HEK293 (cell line): ENCODE measurements around the gene HEPHL1.

Source experiments
- CTCF ChIA-PET: fragments of 350-600 bp; formaldehyde crosslinking; extraction: SDS; loops from one replicate; lab custom pipeline; 2021; ENCODE audit warnings: antibody characterized with exemption; lab: Yijun Ruan, JAX
- POLR2A ChIA-PET: fragments of 300-600 bp; formaldehyde crosslinking; extraction: SDS; loops from one replicate; lab custom pipeline; 2020; ENCODE audit warnings: antibody characterized with exemption, inconsistent platforms; lab: Yijun Ruan, JAX
- H3K27ac ChIP-seq: fragments of 200-500 bp; sonication (Bioruptor generic); 2 replicates; pipeline ENCODE4 v1.5.1; 2014; ENCODE audit warnings: low read depth, low read length, control low read depth, inconsistent platforms; ENCODE audit errors: extremely low read depth
- H3K36me3 ChIP-seq, 2 experiments: fragments of 200-500 bp in 1 of 2; sonication (Bioruptor generic) in 1 of 2; 1 replicate in 1 of 2; 2 replicates in 1 of 2; pipeline ENCODE4 v1.5.1; 2014 to 2017; ENCODE audit warnings: inconsistent platforms in 2 of 2, low read length in 2 of 2; ENCODE audit not compliant: control insufficient read depth in 2 of 2, insufficient read depth in 1 of 2
- H3K4me1 ChIP-seq: fragments of 200-500 bp; sonication (Bioruptor generic); 2 replicates; pipeline ENCODE4 v1.5.1; 2014; ENCODE audit warnings: mild to moderate bottlenecking, low read length, inconsistent platforms; ENCODE audit not compliant: control insufficient read depth, insufficient read depth
- H3K4me3 ChIP-seq: 2 replicates; pipeline ENCODE4 v1.5.1; 2011; ENCODE audit warnings: low read depth, mild to moderate bottlenecking, control low read depth, low read length, moderate library complexity
- H3K9me3 ChIP-seq: fragments of 200-500 bp; sonication (Bioruptor generic); 2 replicates; pipeline ENCODE4 v1.5.1; 2014; ENCODE audit warnings: low read depth, low read length, inconsistent platforms; ENCODE audit not compliant: control insufficient read depth, insufficient read depth
- AEBP2 ChIP-seq: fragments of 450-650 bp; formaldehyde crosslinking; IDR thresholded peaks from 2 replicates; pipeline ENCODE4 v1.5.1; 2016; ENCODE audit warnings: missing biosample characterization, missing genetic modification characterization, borderline replicate concordance
- GLI4 ChIP-seq: fragments of 450-650 bp; formaldehyde crosslinking; IDR thresholded peaks from 2 replicates; pipeline ENCODE4 v1.5.1; 2016; ENCODE audit warnings: missing biosample characterization, missing genetic modification characterization
- KLF8 ChIP-seq: fragments of 450-650 bp; formaldehyde crosslinking; IDR thresholded peaks from 2 replicates; pipeline ENCODE4 v1.5.1; 2016; ENCODE audit warnings: missing biosample characterization, missing genetic modification characterization
- REST ChIP-seq: fragments of 450-650 bp; formaldehyde crosslinking; IDR thresholded peaks from 2 replicates; pipeline ENCODE4 v1.5.1; 2016; ENCODE audit warnings: missing biosample characterization, missing genetic modification characterization
- SCRT2 ChIP-seq: fragments of 450-650 bp; formaldehyde crosslinking; IDR thresholded peaks from 2 replicates; pipeline ENCODE4 v1.5.1; 2016; ENCODE audit warnings: missing biosample characterization, missing genetic modification characterization
- SP3 ChIP-seq: fragments of 450-650 bp; formaldehyde crosslinking; IDR thresholded peaks from 2 replicates; pipeline ENCODE4 v1.5.1; 2016; ENCODE audit warnings: missing biosample characterization, missing genetic modification characterization
- ZBTB1 ChIP-seq: fragments of 450-650 bp; formaldehyde crosslinking; IDR thresholded peaks from 2 replicates; pipeline ENCODE4 v1.5.1; 2016; ENCODE audit warnings: missing biosample characterization, missing genetic modification characterization
- ZBTB20 ChIP-seq: fragments of 450-650 bp; formaldehyde crosslinking; IDR thresholded peaks from 2 replicates; pipeline ENCODE4 v1.5.1; 2016; ENCODE audit warnings: missing biosample characterization, missing genetic modification characterization
- ZBTB26 ChIP-seq: fragments of 450-650 bp; formaldehyde crosslinking; optimal IDR thresholded peaks from 2 replicates; pipeline ENCODE3; 2016; ENCODE audit warnings: missing biosample characterization, mild to moderate bottlenecking, missing genetic modification characterization
- ZNF175 ChIP-seq: fragments of 450-650 bp; formaldehyde crosslinking; IDR thresholded peaks from 2 replicates; pipeline ENCODE4 v1.5.1; 2016; ENCODE audit warnings: missing biosample characterization, missing genetic modification characterization
- ZNF19 ChIP-seq: fragments of 450-650 bp; formaldehyde crosslinking; IDR thresholded peaks from 2 replicates; pipeline ENCODE4; 2016; ENCODE audit warnings: missing biosample characterization, missing genetic modification characterization, low read depth
- ZNF2 ChIP-seq: fragments of 450-650 bp; formaldehyde crosslinking; IDR thresholded peaks from 2 replicates; pipeline ENCODE4 v1.5.1; 2016; ENCODE audit warnings: missing biosample characterization, missing genetic modification characterization
- ZNF223 ChIP-seq: fragments of 450-650 bp; formaldehyde crosslinking; IDR thresholded peaks from 2 replicates; pipeline ENCODE4 v1.5.1; 2016; ENCODE audit warnings: missing biosample characterization, missing genetic modification characterization
- ZNF350 ChIP-seq: fragments of 450-650 bp; formaldehyde crosslinking; IDR thresholded peaks from 2 replicates; pipeline ENCODE4 v1.5.0; 2017; ENCODE audit warnings: missing biosample characterization, mild to moderate bottlenecking, missing genetic modification characterization
- ZNF426 ChIP-seq: fragments of 450-650 bp; formaldehyde crosslinking; IDR thresholded peaks from 2 replicates; pipeline ENCODE4 v1.5.1; 2017; ENCODE audit warnings: missing biosample characterization, missing genetic modification characterization, mild to moderate bottlenecking, inconsistent platforms, moderate library complexity
- ZNF510 ChIP-seq: fragments of 450-650 bp; formaldehyde crosslinking; IDR thresholded peaks from 2 replicates; pipeline ENCODE4 v1.5.1; 2018; ENCODE audit warnings: mild to moderate bottlenecking, missing genetic modification characterization, missing biosample characterization; ENCODE audit not compliant: insufficient replicate concordance
- ZNF513 ChIP-seq: fragments of 450-650 bp; IDR thresholded peaks from 2 replicates; pipeline ENCODE4 v1.5.1; 2018; ENCODE audit warnings: missing biosample characterization, missing genetic modification characterization
- ZNF624 ChIP-seq: fragments of 450-650 bp; formaldehyde crosslinking; IDR thresholded peaks from 2 replicates; pipeline ENCODE4 v1.5.1; 2017; ENCODE audit warnings: missing biosample characterization, missing genetic modification characterization
- ZNF837 ChIP-seq: fragments of 450-650 bp; formaldehyde crosslinking; IDR thresholded peaks from 2 replicates; pipeline ENCODE4 v1.5.1; 2016; ENCODE audit warnings: missing biosample characterization, missing genetic modification characterization
- ZSCAN18 ChIP-seq: fragments of 450-650 bp; formaldehyde crosslinking; IDR thresholded peaks from 2 replicates; pipeline ENCODE4 v1.5.1; 2016; ENCODE audit warnings: missing biosample characterization, missing genetic modification characterization
- TF ChIP-seq, protein P1 (sequence below): fragments of 450-650 bp; formaldehyde crosslinking; IDR thresholded peaks from 2 replicates; pipeline ENCODE4 v1.5.1; 2017; ENCODE audit warnings: missing biosample characterization, missing genetic modification characterization

HEPHL1 gene

DNA sequence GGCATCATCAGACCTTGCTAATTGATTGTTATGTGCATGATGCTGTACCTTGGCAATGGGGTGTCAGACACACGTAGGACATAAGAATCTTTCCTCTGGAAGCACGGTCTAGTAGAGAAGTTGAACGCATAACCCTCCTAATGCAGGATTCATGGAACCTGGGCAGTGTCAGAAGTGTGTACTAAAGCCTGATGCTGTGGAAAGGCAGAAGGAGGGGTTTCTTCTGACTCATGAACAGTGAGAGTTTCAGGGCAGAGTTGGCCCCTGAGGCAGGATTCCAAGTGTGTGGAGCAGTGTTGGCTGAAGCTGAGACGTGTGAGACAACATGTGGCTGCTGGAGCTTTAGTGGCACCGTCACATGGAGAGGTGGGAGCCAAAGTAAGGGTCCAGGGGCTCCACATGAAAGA is 111.0 kb downstream of the HEPHL1 start (continued):
- TF ChIP-seq, protein P1, sequence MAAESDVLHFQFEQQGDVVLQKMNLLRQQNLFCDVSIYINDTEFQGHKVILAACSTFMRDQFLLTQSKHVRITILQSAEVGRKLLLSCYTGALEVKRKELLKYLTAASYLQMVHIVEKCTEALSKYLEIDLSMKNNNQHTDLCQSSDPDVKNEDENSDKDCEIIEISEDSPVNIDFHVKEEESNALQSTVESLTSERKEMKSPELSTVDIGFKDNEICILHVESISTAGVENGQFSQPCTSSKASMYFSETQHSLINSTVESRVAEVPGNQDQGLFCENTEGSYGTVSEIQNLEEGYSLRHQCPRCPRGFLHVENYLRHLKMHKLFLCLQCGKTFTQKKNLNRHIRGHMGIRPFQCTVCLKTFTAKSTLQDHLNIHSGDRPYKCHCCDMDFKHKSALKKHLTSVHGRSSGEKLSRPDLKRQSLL (tag by site-specific recombination): peak; percentile 52; the same call in 1 of the 2 replicates
- TF ChIP-seq ZBTB26 (tag by site-specific recombination) (no peak), ZNF837 (no peak), SCRT2 (tag by site-specific recombination) (0 out of 2 replicates have a peak, but pooled peaks have one; percentile 25), ZNF426 (tag by site-specific recombination) (no peak), SP3 (tag by site-specific recombination) (no peak), ZBTB20 (tag by site-specific recombination) (peak; percentile 58; the same call in 1 of the 2 replicates)

GRCh38 chr11:94132823-94133408 is 111.8 kb downstream of the HEPHL1 start:
- Histone ChIP-seq H3K36me3 (no peaks in the 10 kb centered on the region), H3K9me3 (no peaks in the 10 kb centered on the region), H3K4me1 (peaks cover 8% of the 10 kb centered on the region), H3K27ac (no peak overlapping the region), H3K4me3 (no peak overlapping the region)
- CTCF ChIA-PET: no interaction called here
- TF ChIP-seq ZNF510 (no peak), SP3 (tag by site-specific recombination) (no peak), GLI4 (no peak), ZNF175 (tag by site-specific recombination) (no peak), ZNF350 (tag by site-specific recombination) (no peak), KLF8 (tag by site-specific recombination) (no peak), AEBP2 (no peak), ZNF19 (tag by site-specific recombination) (no peak), ZBTB1 (tag by site-specific recombination) (no peak), ZNF513 (tag by site-specific recombination) (no peak), REST (no peak), ZNF624 (tag by site-specific recombination) (no peak), ZSCAN18 (tag by site-specific recombination) (no peak), ZNF2 (no peak), ZNF223 (tag by site-specific recombination) (no peak)
- POLR2A ChIA-PET: no interaction called here
